Parathyroid adenoma (tissue), 2 donors: ENCODE results near the gene ASB17.
"Not testable (repeated sequence)": the region's sequence is repeated elsewhere in the genome, so short reads cannot be mapped to it uniquely, and the experiment has no call there.

Experiments used
- H2AFZ ChIP-seq: fragments of 300-600 bp; sonication (generic); one replicate; pipeline ENCODE4 v1.7.0; 2017; ENCODE audit warnings: antibody characterized with exemption, mild to moderate bottlenecking
- H3K27ac ChIP-seq: fragments of 300-600 bp; sonication (generic); one replicate; pipeline ENCODE4 v1.7.0; 2017
- H3K27me3 ChIP-seq: fragments of 300-600 bp; sonication (generic); one replicate; pipeline ENCODE4 v1.7.0; 2017; ENCODE audit warnings: low read length; ENCODE audit not compliant: control insufficient read depth, insufficient read depth
- H3K36me3 ChIP-seq: fragments of 300-600 bp; sonication (generic); one replicate; pipeline ENCODE4 v1.7.0; 2017; ENCODE audit warnings: low read length; ENCODE audit not compliant: control insufficient read depth, insufficient read depth
- H3K4me1 ChIP-seq: fragments of 300-600 bp; sonication (generic); one replicate; pipeline ENCODE4 v1.7.0; 2017; ENCODE audit warnings: control low read depth
- H3K4me2 ChIP-seq: fragments of 300-600 bp; sonication (generic); one replicate; pipeline ENCODE4 v1.7.0; 2017; ENCODE audit warnings: low read length
- H3K4me3 ChIP-seq: fragments of 300-600 bp; sonication (generic); one replicate; pipeline ENCODE4 v1.7.0; 2017; ENCODE audit warnings: low read depth, low read length
- H3K79me2 ChIP-seq: fragments of 300-600 bp; sonication (generic); one replicate; pipeline ENCODE4 v1.7.0; 2017; ENCODE audit warnings: control low read depth
- H3K9ac ChIP-seq: fragments of 300-600 bp; sonication (generic); one replicate; pipeline ENCODE4 v1.7.0; 2017; ENCODE audit warnings: mild to moderate bottlenecking
- H3K9me3 ChIP-seq: fragments of 300-600 bp; sonication (generic); one replicate; pipeline ENCODE4 v1.7.0; 2017; ENCODE audit warnings: low read length; ENCODE audit not compliant: control insufficient read depth
- TF ChIP-seq, protein P1 (sequence below): fragments of 300-600 bp; sonication (generic); IDR thresholded peaks from one replicate; pipeline ENCODE4 v1.7.0; 2017; ENCODE audit warnings: antibody characterized with exemption, mild to moderate bottlenecking
- donor health status: primary hyperparathyroidism.

The ASB17 gene

DNA sequence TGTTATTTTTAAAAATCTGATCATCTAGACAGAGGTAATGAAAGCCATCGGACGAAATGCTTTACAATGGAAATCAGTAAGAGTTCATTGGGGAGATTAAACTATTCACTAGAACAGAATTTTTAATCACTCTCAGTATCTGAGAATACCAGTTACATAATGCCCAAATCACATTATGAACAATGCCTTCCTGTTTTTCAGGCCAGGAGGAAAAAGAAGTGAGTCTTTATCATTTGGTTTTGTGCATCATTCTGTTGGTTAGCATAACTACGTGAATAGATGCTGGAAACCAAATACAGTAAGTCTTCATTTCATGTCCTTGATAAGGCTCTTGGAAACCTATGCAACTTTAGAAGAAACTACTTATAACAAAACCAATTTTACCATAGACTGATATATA, 18.0 kb upstream of the ASB17 start:
- TF ChIP-seq, protein P1, sequence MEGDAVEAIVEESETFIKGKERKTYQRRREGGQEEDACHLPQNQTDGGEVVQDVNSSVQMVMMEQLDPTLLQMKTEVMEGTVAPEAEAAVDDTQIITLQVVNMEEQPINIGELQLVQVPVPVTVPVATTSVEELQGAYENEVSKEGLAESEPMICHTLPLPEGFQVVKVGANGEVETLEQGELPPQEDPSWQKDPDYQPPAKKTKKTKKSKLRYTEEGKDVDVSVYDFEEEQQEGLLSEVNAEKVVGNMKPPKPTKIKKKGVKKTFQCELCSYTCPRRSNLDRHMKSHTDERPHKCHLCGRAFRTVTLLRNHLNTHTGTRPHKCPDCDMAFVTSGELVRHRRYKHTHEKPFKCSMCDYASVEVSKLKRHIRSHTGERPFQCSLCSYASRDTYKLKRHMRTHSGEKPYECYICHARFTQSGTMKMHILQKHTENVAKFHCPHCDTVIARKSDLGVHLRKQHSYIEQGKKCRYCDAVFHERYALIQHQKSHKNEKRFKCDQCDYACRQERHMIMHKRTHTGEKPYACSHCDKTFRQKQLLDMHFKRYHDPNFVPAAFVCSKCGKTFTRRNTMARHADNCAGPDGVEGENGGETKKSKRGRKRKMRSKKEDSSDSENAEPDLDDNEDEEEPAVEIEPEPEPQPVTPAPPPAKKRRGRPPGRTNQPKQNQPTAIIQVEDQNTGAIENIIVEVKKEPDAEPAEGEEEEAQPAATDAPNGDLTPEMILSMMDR, result no peak
- no peak overlapping the region for H3K9ac ChIP-seq
- no peaks in the 10 kb centered on the region for H3K27me3 ChIP-seq
- no peaks in the 10 kb centered on the region for H3K79me2 ChIP-seq
- H3K4me3 ChIP-seq, result no peak overlapping the region
- H3K36me3 ChIP-seq, result no peaks in the 10 kb centered on the region
- no peak overlapping the region for H3K27ac ChIP-seq
- H2AFZ ChIP-seq, result no peak overlapping the region
- no peaks in the 10 kb centered on the region for H3K4me1 ChIP-seq
- no peaks in the 10 kb centered on the region for H3K9me3 ChIP-seq
- H3K4me2 ChIP-seq, result no peak overlapping the region

DNA sequence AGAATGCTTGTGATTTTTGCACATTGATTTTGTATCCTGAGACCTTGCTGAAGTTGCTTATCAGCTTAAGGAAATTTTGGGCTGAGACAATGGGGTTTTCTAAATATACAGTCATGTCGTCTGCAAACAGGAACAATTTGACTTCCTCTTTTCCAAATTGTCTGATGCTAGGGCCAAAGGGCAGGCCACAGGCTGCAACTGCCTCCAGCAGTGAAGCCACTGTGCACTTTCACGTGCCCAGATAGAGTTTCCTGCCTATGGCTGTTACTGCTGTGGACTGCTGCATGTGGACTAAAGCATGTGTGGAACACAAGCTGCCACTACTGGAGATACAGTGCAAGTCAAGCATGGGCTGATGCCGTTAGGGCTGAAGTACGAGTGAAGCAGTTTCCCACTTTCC, 10.8 kb upstream of the ASB17 start:
- H3K4me3 ChIP-seq, H3K9me3 ChIP-seq, H3K9ac ChIP-seq, H3K27ac ChIP-seq, H3K36me3 ChIP-seq, H3K27me3 ChIP-seq, H3K4me1 ChIP-seq, H3K79me2 ChIP-seq, H3K4me2 ChIP-seq, H2AFZ ChIP-seq: not testable (repeated sequence)

DNA sequence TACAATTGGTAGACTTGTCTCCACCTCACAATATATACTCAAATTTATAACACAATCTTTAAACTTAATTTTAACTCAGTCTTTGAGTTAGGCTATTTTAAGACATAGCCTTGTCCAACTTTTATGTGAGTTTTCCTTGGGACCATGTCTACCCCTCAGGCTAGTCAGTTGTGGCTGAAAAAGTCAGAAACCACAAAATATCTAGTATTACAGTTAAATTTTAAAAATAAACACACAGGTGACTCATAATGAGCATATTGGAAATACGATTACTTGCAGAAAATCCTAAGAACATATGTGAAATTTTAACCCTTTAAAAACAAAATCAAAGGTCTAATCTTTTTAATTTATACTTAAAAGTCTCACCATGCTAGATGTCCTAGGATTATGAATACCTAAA, 4.8 kb upstream of the ASB17 start:
- TF ChIP-seq, protein P1, result no peak
- Histone ChIP-seq H3K27me3 (no peaks in the 10 kb centered on the region), H3K4me3 (no peak overlapping the region), H3K4me2 (no peak overlapping the region), H3K27ac (no peak overlapping the region), H3K4me1 (no peaks in the 10 kb centered on the region), H3K9me3 (no peaks in the 10 kb centered on the region), H3K79me2 (no peaks in the 10 kb centered on the region), H2AFZ (no peak overlapping the region), H3K9ac (no peak overlapping the region), H3K36me3 (no peaks in the 10 kb centered on the region)

DNA sequence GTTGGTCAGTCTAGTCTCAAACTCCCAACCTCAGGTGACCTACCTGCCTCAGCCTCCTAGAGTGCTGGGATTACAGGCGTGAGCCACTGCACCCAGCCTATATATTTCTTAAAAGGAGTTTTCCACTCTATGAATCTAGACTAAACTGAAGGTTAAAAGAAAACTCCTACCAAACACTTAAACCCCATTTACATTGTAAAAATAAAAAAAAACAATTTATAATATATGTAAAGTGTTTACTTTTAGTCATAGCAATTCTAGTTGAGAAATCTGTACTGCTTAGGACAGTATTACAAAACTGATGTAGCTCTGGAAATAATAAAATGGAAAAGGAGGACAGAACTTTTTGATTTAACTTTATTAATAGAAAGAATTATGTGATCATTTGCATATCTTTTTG, 9.5 kb downstream of the ASB17 start:
- Histone ChIP-seq H3K4me3 (no peak overlapping the region), H3K4me2 (no peak overlapping the region), H3K9me3 (no peaks in the 10 kb centered on the region), H3K27me3 (no peaks in the 10 kb centered on the region), H3K79me2 (no peaks in the 10 kb centered on the region), H3K4me1 (no peaks in the 10 kb centered on the region), H3K36me3 (no peaks in the 10 kb centered on the region), H3K9ac (no peak overlapping the region), H2AFZ (no peak overlapping the region), H3K27ac (no peak overlapping the region)
- TF ChIP-seq, protein P1, result no peak

DNA sequence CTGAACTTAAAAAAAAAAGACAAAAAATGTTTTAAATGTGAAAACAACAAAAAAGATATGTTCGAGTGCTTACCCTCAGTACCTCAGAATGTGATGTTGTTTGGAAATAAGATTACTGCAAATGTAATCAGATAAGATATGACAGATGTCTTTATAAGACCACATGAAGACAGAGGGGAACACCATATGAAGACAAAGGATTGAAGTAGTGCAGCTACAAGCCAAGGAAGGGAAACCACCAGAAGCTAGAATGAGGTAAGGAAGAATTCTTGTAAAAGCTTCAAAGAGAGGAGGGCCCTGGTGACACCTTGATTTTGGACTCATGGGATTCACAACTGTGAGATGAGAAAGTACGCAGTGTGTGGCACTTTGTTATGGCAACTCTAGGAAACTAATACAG, 15.4 kb downstream of the ASB17 start:
- no peak overlapping the region for H2AFZ ChIP-seq
- no peak overlapping the region for H3K4me2 ChIP-seq
- no peaks in the 10 kb centered on the region for H3K9me3 ChIP-seq
- H3K36me3 ChIP-seq, result no peaks in the 10 kb centered on the region
- no peaks in the 10 kb centered on the region for H3K79me2 ChIP-seq
- TF ChIP-seq, protein P1, result no peak
- H3K27ac ChIP-seq, result no peak overlapping the region
- H3K27me3 ChIP-seq, result no peaks in the 10 kb centered on the region
- H3K9ac ChIP-seq, result no peak overlapping the region
- H3K4me3 ChIP-seq, result no peak overlapping the region
- H3K4me1 ChIP-seq, result no peaks in the 10 kb centered on the region
